Neuron (in vitro differentiated cells): ENCODE measurements around the gene VSIG10L.

ENCODE experiments used
- H2AFZ ChIP-seq: one replicate; pipeline ENCODE4 v1.6.1; 2013; ENCODE audit warnings: low read depth, mild to moderate bottlenecking, inconsistent platforms, low read length, moderate library complexity
- H3K27me3 ChIP-seq: one replicate; pipeline ENCODE4 v1.6.1; 2013; ENCODE audit warnings: low read length; ENCODE audit not compliant: insufficient read depth
- H3K36me3 ChIP-seq: one replicate; pipeline ENCODE4 v1.6.1; 2013; ENCODE audit warnings: low read length; ENCODE audit not compliant: insufficient read depth
- H3K4me1 ChIP-seq: one replicate; pipeline ENCODE4 v1.6.1; 2013; ENCODE audit warnings: low read length; ENCODE audit not compliant: insufficient read depth
- H3K4me3 ChIP-seq: 2 replicates; pipeline ENCODE4 v1.5.1; 2013; ENCODE audit warnings: mild to moderate bottlenecking, low read length, moderate library complexity
- H3K9me3 ChIP-seq: one replicate; pipeline ENCODE4 v1.6.1; 2013; ENCODE audit warnings: low read length

The VSIG10L gene

DNA sequence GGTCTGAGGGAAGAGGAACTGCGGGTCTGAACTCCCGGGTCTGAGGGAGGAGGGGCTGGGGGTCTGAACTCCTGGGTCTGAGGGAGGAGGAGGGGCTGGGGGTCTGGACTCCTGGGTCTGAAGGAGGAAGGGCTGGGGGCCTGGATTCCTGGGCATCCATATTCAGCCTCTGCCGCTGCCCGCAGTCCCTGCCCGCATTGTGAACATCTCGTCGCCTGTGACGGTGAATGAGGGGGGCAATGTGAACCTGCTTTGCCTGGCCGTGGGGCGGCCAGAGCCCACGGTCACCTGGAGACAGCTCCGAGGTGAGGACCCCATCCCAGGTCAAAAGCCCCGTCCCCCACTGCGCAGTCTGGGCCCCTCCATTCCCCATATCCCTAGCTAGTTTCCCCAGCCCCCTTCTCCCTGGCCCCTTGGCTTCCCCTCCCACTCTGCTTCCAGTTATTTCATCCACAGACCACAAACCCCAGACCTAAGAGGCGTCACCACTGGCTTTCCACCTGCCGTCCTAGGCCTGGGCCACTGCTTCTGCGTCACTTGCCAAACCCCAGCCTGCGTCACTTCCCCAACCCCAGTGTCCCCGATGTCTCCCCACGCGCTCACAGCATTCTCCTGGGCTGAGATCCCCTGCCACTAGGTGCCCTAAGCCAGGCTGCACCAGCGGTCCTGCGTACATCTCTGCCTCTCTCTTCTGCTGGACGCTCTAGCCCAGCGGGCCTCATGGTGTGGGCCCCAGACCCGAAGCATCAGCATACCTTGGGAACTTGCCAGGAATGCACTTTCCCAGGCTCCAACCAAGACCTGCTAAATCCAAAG, 16.6 kb downstream of the VSIG10L start:
- Histone ChIP-seq H3K27me3 (peaks cover 14% of the 10 kb centered on the region), H3K4me1 (peaks cover 2% of the 10 kb centered on the region), H3K36me3 (no peaks in the 10 kb centered on the region), H3K9me3 (no peaks in the 10 kb centered on the region), H2AFZ (no peak overlapping the region), H3K4me3 (no peak overlapping the region)

GRCh38 chr19:51324167-51324481, 17.8 kb downstream of the VSIG10L start:
- no peak overlapping the region for H3K4me3 ChIP-seq
- no peaks in the 10 kb centered on the region for H3K36me3 ChIP-seq
- no peak overlapping the region for H2AFZ ChIP-seq
- H3K9me3 ChIP-seq, result no peaks in the 10 kb centered on the region
- H3K27me3 ChIP-seq, result peaks cover 14% of the 10 kb centered on the region
- peaks cover 4% of the 10 kb centered on the region for H3K4me1 ChIP-seq

GRCh38 chr19:51323481-51324166, 18.3 kb downstream of the VSIG10L start:
- Histone ChIP-seq H2AFZ (no peak overlapping the region), H3K4me3 (no peak overlapping the region), H3K36me3 (no peaks in the 10 kb centered on the region), H3K27me3 (peaks cover 14% of the 10 kb centered on the region), H3K4me1 (peaks cover 4% of the 10 kb centered on the region), H3K9me3 (no peaks in the 10 kb centered on the region)

DNA sequence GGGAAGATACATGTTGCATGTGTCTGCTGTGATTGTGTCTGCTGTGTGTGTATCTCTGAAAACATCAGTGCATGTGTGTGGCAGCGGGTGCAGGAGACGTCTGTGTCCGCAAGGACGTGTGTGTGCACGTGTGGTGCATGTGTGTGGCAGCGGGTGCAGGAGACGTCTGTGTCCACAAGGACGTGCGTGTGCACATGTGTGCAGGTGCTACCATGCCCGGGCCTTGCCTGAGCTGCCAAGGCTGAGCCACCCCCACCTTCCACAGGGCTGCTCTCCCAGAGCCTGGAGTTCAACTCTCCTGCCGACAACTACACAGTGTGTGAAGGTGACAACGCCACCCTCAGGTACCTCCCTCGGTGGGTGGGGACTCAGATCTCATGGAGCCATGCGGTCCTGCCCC, 20.1 kb downstream of the VSIG10L start:
- Histone ChIP-seq H3K9me3 (no peaks in the 10 kb centered on the region), H2AFZ (no peak overlapping the region), H3K27me3 (peaks cover 6% of the 10 kb centered on the region)

DNA sequence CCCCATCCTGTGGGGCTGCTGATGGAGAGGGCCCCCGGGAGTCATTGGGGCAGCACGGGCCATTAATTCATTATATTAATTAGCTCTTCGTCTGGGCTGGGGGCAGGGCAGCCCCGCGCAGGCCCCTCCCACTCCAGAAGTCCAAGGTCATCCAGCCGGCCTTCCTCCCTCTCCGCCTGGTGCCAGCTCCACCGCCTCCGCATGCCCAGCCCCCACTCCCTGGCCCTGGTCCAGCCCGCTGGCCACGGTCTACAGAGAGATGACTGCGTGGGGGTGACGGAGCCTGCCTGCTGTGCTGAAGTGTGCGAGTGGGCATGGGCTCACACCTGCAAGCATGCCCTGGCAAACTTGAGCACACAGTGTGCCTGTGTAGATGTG, 21.7 kb downstream of the VSIG10L start:
- Histone ChIP-seq H3K4me3 (no peak overlapping the region), H3K9me3 (no peaks in the 10 kb centered on the region), H2AFZ (no peak overlapping the region)

More for the DNA sequence above, 20.1 kb downstream of the VSIG10L start:
- Histone ChIP-seq H3K4me1 (peaks cover 4% of the 10 kb centered on the region), H3K4me3 (no peak overlapping the region), H3K36me3 (no peaks in the 10 kb centered on the region)

DNA sequence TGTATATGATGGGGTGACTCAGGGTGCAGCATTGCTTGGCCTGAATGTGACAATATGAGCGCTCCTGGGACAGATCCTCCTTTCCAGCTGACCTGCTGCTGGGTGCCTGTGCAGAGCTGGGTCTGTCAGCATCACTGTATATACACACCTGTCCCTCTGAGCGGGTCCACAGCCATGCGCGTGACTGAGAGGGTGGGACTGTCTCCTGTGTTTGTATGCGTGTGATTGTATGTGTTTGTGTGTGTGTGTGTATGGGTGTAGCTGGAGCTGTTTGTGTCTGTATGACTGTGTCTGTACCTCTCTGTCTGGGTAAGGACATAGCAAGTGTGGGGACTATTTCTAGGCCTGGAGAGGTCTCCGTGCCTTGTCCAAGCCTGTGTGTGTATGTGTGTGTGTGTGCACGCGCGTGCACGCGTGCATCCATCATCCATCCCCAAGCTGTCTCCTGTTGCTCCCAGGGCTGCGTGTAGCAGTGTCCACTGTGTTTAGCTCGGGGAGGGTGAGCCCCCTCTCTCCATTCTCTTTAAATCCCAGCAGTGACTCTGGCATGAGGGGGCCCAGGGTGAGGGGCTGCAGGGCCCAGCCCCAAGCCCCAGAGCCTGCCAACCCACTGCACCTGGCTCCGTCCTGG, 22.2 kb downstream of the VSIG10L start:
- peaks cover 6% of the 10 kb centered on the region for H3K27me3 ChIP-seq
- no peaks in the 10 kb centered on the region for H3K36me3 ChIP-seq
- no peak overlapping the region for H2AFZ ChIP-seq
- peaks cover 4% of the 10 kb centered on the region for H3K4me1 ChIP-seq
- H3K4me3 ChIP-seq, result no peak overlapping the region
- H3K9me3 ChIP-seq, result no peaks in the 10 kb centered on the region

More for the DNA sequence above, 21.7 kb downstream of the VSIG10L start:
- Histone ChIP-seq H3K27me3 (peaks cover 6% of the 10 kb centered on the region), H3K4me1 (peaks cover 4% of the 10 kb centered on the region), H3K36me3 (no peaks in the 10 kb centered on the region)

- Histone ChIP-seq H3K9me3 (no peaks in the 10 kb centered on the region), H3K4me3 (no peak overlapping the region), H3K36me3 (no peaks in the 10 kb centered on the region), H3K27me3 (peaks cover 5% of the 10 kb centered on the region), H3K4me1 (peaks cover 4% of the 10 kb centered on the region), H2AFZ (no peak overlapping the region)
Observed at GRCh38 chr19:51318687-51319648, 23.0 kb downstream of the VSIG10L start.

DNA sequence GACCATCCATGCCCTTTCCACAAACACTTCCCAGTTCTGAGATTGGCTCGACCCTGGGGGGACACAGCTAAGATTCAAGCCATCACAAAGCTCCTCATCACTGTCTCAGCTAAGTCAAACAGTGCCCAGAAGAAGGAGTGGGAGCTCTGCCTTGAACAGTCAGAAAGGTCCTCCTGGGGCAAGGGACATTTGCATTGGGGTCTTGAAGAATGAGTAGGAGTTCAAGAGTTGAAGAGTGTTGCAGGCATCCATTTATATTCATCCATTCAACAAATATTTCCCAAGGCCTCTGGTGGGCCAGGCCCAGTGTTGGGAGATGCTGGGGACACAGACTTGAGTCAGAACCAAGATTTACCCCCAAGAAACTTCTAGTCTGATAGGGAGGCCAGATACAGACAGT, 24.0 kb downstream of the VSIG10L start:
- H3K4me1 ChIP-seq, result peaks cover 4% of the 10 kb centered on the region
- H3K9me3 ChIP-seq, result peaks cover 2% of the 10 kb centered on the region
- no peak overlapping the region for H2AFZ ChIP-seq
- H3K27me3 ChIP-seq, result peaks cover 6% of the 10 kb centered on the region
- H3K4me3 ChIP-seq, result no peak overlapping the region
- H3K36me3 ChIP-seq, result no peaks in the 10 kb centered on the region

DNA sequence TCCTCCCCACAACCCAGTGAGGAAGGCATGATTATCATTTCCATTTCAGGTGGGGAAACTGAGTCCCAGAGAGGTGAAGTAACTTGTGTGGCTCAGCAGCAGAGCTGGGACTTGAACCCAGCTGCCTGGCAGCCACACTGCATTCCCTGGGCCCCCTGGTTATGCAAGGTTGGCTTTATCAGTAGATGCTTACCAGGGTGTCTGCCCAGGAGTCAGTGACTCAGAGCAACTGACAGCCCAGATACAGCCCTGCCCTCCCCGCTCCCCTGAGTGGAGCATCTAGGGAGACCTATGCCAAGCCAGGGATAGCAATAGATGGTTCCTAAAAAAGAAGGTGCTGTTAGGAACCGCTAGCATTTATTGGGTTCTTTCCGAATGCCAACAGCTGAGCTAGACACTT, 24.6 kb downstream of the VSIG10L start:
- Histone ChIP-seq H3K9me3 (peaks cover 2% of the 10 kb centered on the region), H3K27me3 (peaks cover 11% of the 10 kb centered on the region), H3K4me3 (no peak overlapping the region), H3K4me1 (peaks cover 4% of the 10 kb centered on the region), H3K36me3 (no peaks in the 10 kb centered on the region), H2AFZ (no peak overlapping the region)

GRCh38 chr19:51316688-51317087, 25.3 kb downstream of the VSIG10L start:
- peaks cover 4% of the 10 kb centered on the region for H3K4me1 ChIP-seq
- no peak overlapping the region for H3K4me3 ChIP-seq
- peaks cover 16% of the 10 kb centered on the region for H3K27me3 ChIP-seq
- H2AFZ ChIP-seq, result no peak overlapping the region
- H3K9me3 ChIP-seq, result peaks cover 2% of the 10 kb centered on the region
- H3K36me3 ChIP-seq, result no peaks in the 10 kb centered on the region

- Histone ChIP-seq H3K9me3 (peaks cover 5% of the 10 kb centered on the region), H2AFZ (no peak within 1 kb of the TSS), H3K4me3 (peak within 1 kb of the TSS; percentile 24), H3K4me1 (no peaks in the 10 kb centered on the region), H3K27me3 (peaks cover 18% of the 10 kb centered on the region), H3K36me3 (no peaks in the 10 kb centered on the region)
Observed at GRCh38 chr19:51311351-51312257, 30.3 kb downstream of the VSIG10L start, which contains the start of gene IGLON5. Gene IGLON5, plus strand, starts transcription at chr19:51311644. Its CDS starts 204 bp downstream, at chr19:51311848.

GRCh38 chr19:51305479-51305878, 36.5 kb downstream of the VSIG10L start:
- H3K9me3 ChIP-seq, result peaks cover 4% of the 10 kb centered on the region
- H3K36me3 ChIP-seq, result no peaks in the 10 kb centered on the region
- no peak overlapping the region for H3K4me3 ChIP-seq
- H2AFZ ChIP-seq, result no peak overlapping the region
- peaks cover 3% of the 10 kb centered on the region for H3K4me1 ChIP-seq
- H3K27me3 ChIP-seq, result peaks cover 3% of the 10 kb centered on the region
